GM04503 (cell line): ENCODE data around the gene CARD16.
"Not testable (repeated sequence)": the region's sequence is repeated elsewhere in the genome, so short reads cannot be mapped to it uniquely, and the experiment has no call there.

ENCODE experiments used
- DNase-seq: peaks from one replicate; pipeline ENCODE4 v3.0.0-alpha.2; 2012; ENCODE audit warnings: low read depth

Gene CARD16

GRCh38 chr11:105044557-105045524 is at the start of gene CARD16:
Gene CARD16, minus strand, starts transcription at chr11:105045335. Its CDS starts 38 bp downstream, at chr11:105045297.
- DNase-seq = peak; percentile 20

- DNase-seq = no peak
Measured at GRCh38 chr11:105092256-105093239, 47.4 kb upstream of the CARD16 start.

GRCh38 chr11:105081412-105082150 is 36.4 kb upstream of the CARD16 start:
- no peak for DNase-seq

- not testable (repeated sequence) for DNase-seq
Measured at GRCh38 chr11:105080171-105080906, 35.2 kb upstream of the CARD16 start.

- DNase-seq = no peak
Measured at GRCh38 chr11:105078283-105078682, 33.1 kb upstream of the CARD16 start.

GRCh38 chr11:105077141-105077790 is 32.1 kb upstream of the CARD16 start:
- not testable (repeated sequence) for DNase-seq

GRCh38 chr11:105074166-105074530 is 29.0 kb upstream of the CARD16 start:
- no peak for DNase-seq

GRCh38 chr11:105073456-105074165 is 28.5 kb upstream of the CARD16 start:
- no peak for DNase-seq

GRCh38 chr11:105072080-105072479 is 26.9 kb upstream of the CARD16 start:
- DNase-seq = not testable (repeated sequence)

GRCh38 chr11:105071089-105071732 is 26.1 kb upstream of the CARD16 start:
- no peak for DNase-seq

GRCh38 chr11:105070306-105070705 is 25.2 kb upstream of the CARD16 start:
- DNase-seq = no peak

- not testable (repeated sequence) for DNase-seq
Measured at GRCh38 chr11:105069749-105070148, 24.6 kb upstream of the CARD16 start.

- not testable (repeated sequence) for DNase-seq
Measured at GRCh38 chr11:105063245-105063941, 18.3 kb upstream of the CARD16 start.

- no peak for DNase-seq
Measured at GRCh38 chr11:105057432-105057831, 12.3 kb upstream of the CARD16 start.

- DNase-seq = no peak
Measured at GRCh38 chr11:105056446-105056845, 11.3 kb upstream of the CARD16 start.

- no peak for DNase-seq
Measured at GRCh38 chr11:105054723-105055493, 9.8 kb upstream of the CARD16 start.

- no peak for DNase-seq
Measured at GRCh38 chr11:105052487-105052886, 7.4 kb upstream of the CARD16 start.

GRCh38 chr11:105051559-105051958 is 6.4 kb upstream of the CARD16 start:
- DNase-seq = no peak
